AG10803 (cell line): ENCODE data around the gene MGMT.

Experiments
- DNase-seq: peaks from one replicate; pipeline ENCODE4 v3.0.0; 2010; ENCODE audit warnings: low read depth
- H3K4me3 ChIP-seq: 2 replicates; pipeline ENCODE4 v1.5.1; 2011; ENCODE audit warnings: mild to moderate bottlenecking, low read length, control low read depth
- CTCF ChIP-seq: conservative IDR thresholded peaks from 2 replicates; pipeline ENCODE4 v1.5.1; 2011; ENCODE audit warnings: mild to moderate bottlenecking, low read length, control low read depth, inconsistent platforms

MGMT gene

DNA sequence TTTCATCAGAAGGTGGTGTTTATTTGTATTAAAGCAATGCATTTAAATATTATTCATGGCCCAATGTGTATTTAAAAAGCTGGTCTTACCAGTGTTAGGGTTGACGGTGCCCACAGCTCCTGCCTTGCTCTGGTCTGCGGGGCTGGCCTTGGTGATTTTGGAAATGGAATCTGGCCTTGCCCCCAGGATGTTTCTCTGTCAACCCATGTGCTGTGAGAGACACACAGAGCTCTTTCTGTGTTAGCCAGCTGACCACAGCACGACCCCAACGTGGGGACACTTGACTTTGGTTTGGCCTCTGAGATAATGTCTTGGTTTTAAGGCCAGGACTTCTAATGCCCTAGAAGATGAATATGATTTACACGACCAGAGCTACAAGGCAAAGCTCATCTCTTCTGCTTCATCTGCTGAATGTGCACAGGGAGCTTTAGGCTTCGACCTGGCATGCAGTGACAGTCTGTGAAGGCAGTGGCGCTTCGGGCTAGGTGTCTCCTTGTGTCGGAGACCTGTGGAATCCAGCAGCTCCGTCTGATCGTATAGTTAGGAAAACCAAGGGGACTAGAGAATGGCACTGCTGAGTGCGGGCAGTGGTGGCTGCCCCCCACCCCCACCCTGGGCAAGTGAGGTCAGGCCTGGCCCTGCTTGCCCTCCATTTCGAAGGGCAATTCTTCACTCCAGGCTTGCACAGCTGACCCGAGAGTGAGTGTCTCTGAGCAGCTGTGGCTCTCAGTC is 250.9 kb downstream of the MGMT start:
- no peak for DNase-seq
- H3K4me3 ChIP-seq: no peak overlapping the region
- TF ChIP-seq CTCF: no peak

GRCh38 chr10:129718548-129719414 is 251.7 kb downstream of the MGMT start:
- H3K4me3 ChIP-seq: no peak overlapping the region
- DNase-seq: no peak
- TF ChIP-seq CTCF: no peak

DNA sequence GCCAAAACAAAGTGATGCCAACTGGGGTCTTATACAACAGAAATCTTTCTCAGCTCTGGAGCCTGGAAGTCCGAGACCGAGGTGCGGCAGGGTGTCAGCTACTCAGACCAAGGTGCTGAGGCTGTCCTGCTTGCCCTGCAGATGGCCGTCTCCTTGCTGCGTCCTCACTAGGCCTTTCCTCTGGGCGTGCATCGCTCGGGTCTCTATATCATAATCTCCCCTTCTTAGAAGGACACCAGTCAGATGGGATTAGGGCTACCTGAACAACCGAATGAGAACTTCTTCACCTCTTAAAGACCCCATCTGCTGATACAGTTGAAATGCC is 252.3 kb downstream of the MGMT start:
- no peak overlapping the region for H3K4me3 ChIP-seq
- no peak for TF ChIP-seq CTCF
- DNase-seq: no peak

GRCh38 chr10:129719889-129720590 is 253.0 kb downstream of the MGMT start:
- TF ChIP-seq CTCF: no peak
- no peak overlapping the region for H3K4me3 ChIP-seq
- DNase-seq: no peak

DNA sequence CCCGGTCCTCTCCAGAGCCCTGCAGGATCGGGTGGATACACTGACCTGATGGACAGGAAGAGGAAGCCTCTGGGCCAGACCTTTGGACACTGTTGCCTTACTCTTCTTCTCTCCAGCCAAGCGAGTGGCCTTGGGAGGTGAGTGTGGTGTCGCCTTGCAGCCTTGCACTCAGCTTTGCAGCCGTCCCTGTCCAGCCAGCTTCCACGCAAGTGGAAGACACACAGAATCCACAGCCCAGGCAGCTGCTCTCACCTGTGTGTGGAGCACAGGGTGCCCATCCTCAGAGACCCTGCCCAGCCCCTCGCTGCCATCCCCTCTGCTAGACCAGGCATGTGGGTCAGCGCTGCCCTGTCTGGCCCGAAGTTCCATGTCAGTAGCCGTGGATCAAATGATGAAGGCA is 258.0 kb downstream of the MGMT start:
- TF ChIP-seq CTCF: no peak
- no peak overlapping the region for H3K4me3 ChIP-seq
- no peak for DNase-seq

DNA sequence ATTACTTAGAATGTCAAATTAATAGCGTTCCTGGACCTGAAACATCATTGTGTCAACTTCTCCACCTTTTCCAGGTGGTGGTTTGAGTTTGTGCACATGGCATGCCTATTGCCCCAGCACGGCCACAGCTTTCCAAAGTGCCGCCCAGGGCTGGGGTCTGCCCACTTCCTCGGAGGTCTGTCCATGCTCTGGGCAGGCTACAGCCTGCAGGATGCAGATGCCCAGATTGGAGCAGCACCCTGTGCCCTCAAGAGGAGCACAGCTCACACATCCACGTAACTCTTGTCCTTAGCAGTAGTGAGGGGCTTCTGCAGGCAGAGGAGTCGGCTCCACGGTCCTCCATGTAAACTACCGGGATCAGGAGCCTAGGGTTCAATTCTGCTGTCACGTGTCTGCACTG is 258.4 kb downstream of the MGMT start:
- TF ChIP-seq CTCF: no peak
- no peak overlapping the region for H3K4me3 ChIP-seq
- no peak for DNase-seq
